CD4-positive, alpha-beta T cell (primary cell): ENCODE results near the gene RWDD1. TPM values are rescaled to one million over a fixed set of nuclear protein-coding genes. Genes with fewer than 3 reads are reported as not detected.

Experiments used
- ATAC-seq: fragments of 200-7000 bp; cut with Tn5 transposase; one replicate; pipeline ENCODE4 v1.10.0; 2022; ENCODE audit warnings: mild to moderate bottlenecking; ENCODE audit not compliant: poor library complexity
- CTCF ChIA-PET: fragments of 350-600 bp; sonication (Branson Sonifier 250); formaldehyde crosslinking; loops from one replicate; lab custom pipeline; 2021; ENCODE audit warnings: antibody characterized with exemption, inconsistent platforms; lab: Charles Lee
- POLR2A ChIA-PET: fragments of 350-600 bp; sonication (Branson Sonifier 250); formaldehyde crosslinking; loops from one replicate; lab custom pipeline; 2021; ENCODE audit warnings: antibody characterized with exemption, inconsistent platforms; lab: Charles Lee
- DNase-seq, 14 experiments: peaks; one replicate each; pipeline ENCODE4 v3.0.0-alpha.2; 2013 to 2020; ENCODE audit warnings: mixed read lengths in 2 of 14
- H3K27ac ChIP-seq, 2 donors: one replicate each; pipeline versions ENCODE4 v1.5.1 to v1.7.0; 2013; ENCODE audit warnings: low read length in 2 of 2, low read depth in 1 of 2, mild to moderate bottlenecking in 1 of 2
- H3K27me3 ChIP-seq, 2 experiments: 1 replicate in 1 of 2; 2 replicates in 1 of 2; pipeline versions ENCODE4 v1.6.1 to v1.7.0; 2013; ENCODE audit warnings: low read length in 2 of 2, control low read depth in 1 of 2, mild to moderate bottlenecking in 1 of 2, moderate library complexity in 1 of 2; ENCODE audit not compliant: insufficient read depth in 2 of 2, control insufficient read depth in 1 of 2
- H3K36me3 ChIP-seq: one replicate; pipeline ENCODE4 v1.6.1; 2013; ENCODE audit warnings: low read length, control low read depth; ENCODE audit not compliant: insufficient read depth
- H3K4me1 ChIP-seq: one replicate; pipeline ENCODE4 v1.6.1; 2013; ENCODE audit warnings: low read length, control low read depth; ENCODE audit not compliant: insufficient read depth
- H3K4me3 ChIP-seq: one replicate; pipeline ENCODE4 v1.5.1; 2013; ENCODE audit warnings: mild to moderate bottlenecking, low read length, moderate library complexity
- H3K9me3 ChIP-seq, 2 experiments: 1 replicate in 1 of 2; 2 replicates in 1 of 2; pipeline versions ENCODE4 v1.6.1 to v1.7.0; 2013; ENCODE audit warnings: low read length in 2 of 2, mild to moderate bottlenecking in 2 of 2, control low read depth in 1 of 2, moderate library complexity in 1 of 2; ENCODE audit not compliant: control insufficient read depth in 1 of 2, insufficient read depth in 1 of 2
- H3K27ac Mint-ChIP-seq: one replicate; pipeline ENCODE4 v1.8.0; 2020; ENCODE audit warnings: mixed read lengths
- H3K27me3 Mint-ChIP-seq: one replicate; pipeline ENCODE4 v1.8.0; 2021; ENCODE audit warnings: mixed read lengths
- H3K36me3 Mint-ChIP-seq: one replicate; pipeline ENCODE4 v1.8.0; 2021; ENCODE audit warnings: low read depth, mixed read lengths
- H3K4me1 Mint-ChIP-seq: one replicate; pipeline ENCODE4 v1.8.0; 2021; ENCODE audit warnings: low read depth, mixed read lengths
- H3K4me3 Mint-ChIP-seq: one replicate; pipeline ENCODE4 v1.8.0; 2020; ENCODE audit warnings: mild to moderate bottlenecking, mixed read lengths
- H3K9me3 Mint-ChIP-seq: one replicate; pipeline ENCODE4 v1.8.0; 2020; ENCODE audit warnings: mixed read lengths
- intact Hi-C, 2 experiments: fragments of 100-400 bp; cut with DNase I in 1 of 2; cut with micrococcal nuclease in 1 of 2; formaldehyde crosslinking; loops; one replicate each; pipeline versions ENCODE4 v1.15.1 to v1.9.0; 2023 to 2025; cut with DNase I, micrococcal nuclease
- total RNA-seq, 174 experiments: library from RNA in 2 of 174; stranded (reverse) in 2 of 174; gene quantifications; one replicate each; pipeline ENCODE4 v1.2.3 and lab custom pipeline; 2021 to 2026
- TF ChIP-seq, protein P1 (sequence below): fragments of 200-600 bp; IDR thresholded peaks from one replicate; pipeline ENCODE4 v1.8.0; 2022; ENCODE audit warnings: antibody characterized with exemption, mild to moderate bottlenecking

Gene RWDD1
- total RNA-seq, 2 experiments from 2014 or later, result 60.3 to 60.5 TPM

DNA sequence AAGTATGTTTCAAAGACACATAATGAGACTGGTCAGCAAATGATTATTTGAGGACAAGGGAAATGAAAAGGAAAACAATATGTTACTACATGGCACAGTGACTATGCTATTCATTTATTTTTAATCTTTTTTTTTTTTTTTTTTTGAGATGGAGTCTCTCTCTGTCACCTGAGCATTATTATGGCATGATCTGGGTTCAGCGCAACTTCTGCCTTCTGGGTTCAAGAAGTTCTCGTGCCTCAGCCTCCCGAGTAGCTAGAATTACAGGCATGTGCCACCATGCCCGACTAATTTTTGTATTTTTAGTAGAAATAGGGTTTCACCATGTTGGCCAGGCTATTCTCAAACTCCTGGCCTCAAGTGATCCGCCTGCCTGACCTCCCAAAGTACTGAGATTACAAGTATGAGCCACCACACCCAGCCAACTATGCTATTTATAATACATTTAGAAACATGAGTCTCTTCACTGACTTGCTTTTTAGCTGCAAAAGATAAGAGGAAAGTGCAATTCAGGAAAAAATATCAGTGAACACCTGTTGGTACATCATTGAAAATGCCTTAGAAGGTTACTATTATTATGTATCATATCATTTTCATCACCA is 14.4 kb upstream of the RWDD1 start:
- peaks cover 3 to 6% of the 10 kb centered on the region in 2 experiments for H3K27me3 ChIP-seq
- H3K9me3 ChIP-seq, result no peaks in the 10 kb centered on the region
- no peaks in the 10 kb centered on the region for H3K36me3 ChIP-seq
- no peaks in the 10 kb centered on the region for H3K4me1 ChIP-seq
- ChIA-PET POLR2A (no interaction called here), CTCF (no interaction called here)
- H3K4me3 ChIP-seq, result no peak overlapping the region
- DNase-seq, result no peak
- TF ChIP-seq, protein P1, sequence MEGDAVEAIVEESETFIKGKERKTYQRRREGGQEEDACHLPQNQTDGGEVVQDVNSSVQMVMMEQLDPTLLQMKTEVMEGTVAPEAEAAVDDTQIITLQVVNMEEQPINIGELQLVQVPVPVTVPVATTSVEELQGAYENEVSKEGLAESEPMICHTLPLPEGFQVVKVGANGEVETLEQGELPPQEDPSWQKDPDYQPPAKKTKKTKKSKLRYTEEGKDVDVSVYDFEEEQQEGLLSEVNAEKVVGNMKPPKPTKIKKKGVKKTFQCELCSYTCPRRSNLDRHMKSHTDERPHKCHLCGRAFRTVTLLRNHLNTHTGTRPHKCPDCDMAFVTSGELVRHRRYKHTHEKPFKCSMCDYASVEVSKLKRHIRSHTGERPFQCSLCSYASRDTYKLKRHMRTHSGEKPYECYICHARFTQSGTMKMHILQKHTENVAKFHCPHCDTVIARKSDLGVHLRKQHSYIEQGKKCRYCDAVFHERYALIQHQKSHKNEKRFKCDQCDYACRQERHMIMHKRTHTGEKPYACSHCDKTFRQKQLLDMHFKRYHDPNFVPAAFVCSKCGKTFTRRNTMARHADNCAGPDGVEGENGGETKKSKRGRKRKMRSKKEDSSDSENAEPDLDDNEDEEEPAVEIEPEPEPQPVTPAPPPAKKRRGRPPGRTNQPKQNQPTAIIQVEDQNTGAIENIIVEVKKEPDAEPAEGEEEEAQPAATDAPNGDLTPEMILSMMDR, result no peak
- no peak overlapping the region for H3K4me3 Mint-ChIP-seq
- no peaks in the 10 kb centered on the region for H3K9me3 Mint-ChIP-seq
- H3K27ac ChIP-seq, result no peak overlapping the region
- peaks cover 19% of the 10 kb centered on the region for H3K27me3 Mint-ChIP-seq
- H3K27ac Mint-ChIP-seq, result no peak overlapping the region
- H3K36me3 Mint-ChIP-seq, result no peaks in the 10 kb centered on the region
- no peaks in the 10 kb centered on the region for H3K4me1 Mint-ChIP-seq
- intact Hi-C loops, result no loop called here
- no peak for ATAC-seq

DNA sequence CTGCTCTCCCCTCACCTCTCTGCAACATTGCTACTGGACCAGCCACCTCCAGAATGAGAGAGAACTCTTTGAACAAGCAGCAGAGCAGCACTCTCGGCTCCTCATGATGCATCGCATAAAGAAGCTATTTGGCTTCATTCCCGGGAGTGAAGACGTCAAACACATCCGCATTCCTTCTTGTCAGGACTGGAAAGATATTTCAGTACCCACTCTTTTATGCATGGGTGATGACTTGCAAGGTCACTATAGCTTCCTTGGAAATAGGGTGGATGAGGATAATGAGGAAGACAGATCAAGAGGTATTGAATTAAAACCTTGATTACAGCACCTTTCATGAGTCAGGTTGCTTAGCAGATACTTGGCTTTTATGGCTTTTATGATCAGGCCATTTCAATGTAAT is 13.4 kb upstream of the RWDD1 start:
- intact Hi-C loops, result no loop called here
- CTCF ChIA-PET, result no interaction called here

DNA sequence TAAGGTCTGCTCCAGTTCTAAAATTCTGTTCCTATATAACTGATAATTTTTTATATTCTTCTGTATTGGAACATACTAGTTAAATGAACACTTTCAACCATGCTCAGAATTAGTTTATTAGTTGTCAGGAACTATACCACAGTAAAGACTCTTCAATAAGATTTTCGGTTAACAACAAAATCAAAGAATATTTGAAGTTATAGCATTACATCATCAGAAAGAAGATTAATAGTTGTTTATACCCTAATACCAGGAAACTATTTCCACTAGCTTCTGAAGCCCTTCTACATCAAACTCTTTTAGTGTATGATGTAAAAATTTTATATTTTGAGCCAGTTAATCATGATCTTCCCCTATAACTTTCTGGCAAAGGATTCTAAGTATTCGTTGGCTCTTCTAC is 11.2 kb upstream of the RWDD1 start:
- intact Hi-C loops, result loop anchor here in 1 of 2 experiments (10.0 kb wide), 1 partner anchor 1115 kb away; the partner anchor contains the start of gene NUS1
- H3K9me3 Mint-ChIP-seq, result no peaks in the 10 kb centered on the region
- H3K4me1 Mint-ChIP-seq, result no peaks in the 10 kb centered on the region
- ChIA-PET POLR2A (interaction anchor here (0.6 to 2.6 kb wide), 3 partner anchors 11 to 280 kb away, joined by 3 to 14 read pairs (median 3); partner anchors contain the start of genes RWDD1 and TSPYL1), CTCF (interaction anchor here (0.5 to 2.0 kb wide), 8 partner anchors 11 to 292 kb away, joined by 3 to 11 read pairs (median 3); partner anchors contain the start of genes RWDD1 and ZUP1)
- H3K36me3 Mint-ChIP-seq, result no peaks in the 10 kb centered on the region
- DNase-seq (no peak), ATAC-seq (no peak)
- no peak overlapping the region for H3K4me3 ChIP-seq
- no peak overlapping the region for H3K4me3 Mint-ChIP-seq
- peaks cover 0 to 10% of the 10 kb centered on the region in 2 experiments for H3K27me3 ChIP-seq
- no peak overlapping the region for H3K27ac ChIP-seq
- no peaks in the 10 kb centered on the region for H3K36me3 ChIP-seq
- H3K9me3 ChIP-seq, result no peaks in the 10 kb centered on the region
- H3K4me1 ChIP-seq, result peaks cover 5% of the 10 kb centered on the region
- peaks cover 10% of the 10 kb centered on the region for H3K27me3 Mint-ChIP-seq
- TF ChIP-seq, protein P1, result no peak
- H3K27ac Mint-ChIP-seq, result no peak overlapping the region

More for the DNA sequence above, 13.4 kb upstream of the RWDD1 start:
- no peaks in the 10 kb centered on the region for H3K36me3 Mint-ChIP-seq
- no peak overlapping the region for H3K4me3 ChIP-seq
- H3K36me3 ChIP-seq, result no peaks in the 10 kb centered on the region
- no peak overlapping the region for H3K27ac Mint-ChIP-seq
- H3K27me3 Mint-ChIP-seq, result peaks cover 15% of the 10 kb centered on the region
- H3K27me3 ChIP-seq, result peaks cover 3 to 6% of the 10 kb centered on the region in 2 experiments
- H3K4me1 ChIP-seq, result no peaks in the 10 kb centered on the region
- TF ChIP-seq, protein P1, result no peak
- no peak for DNase-seq
- H3K9me3 Mint-ChIP-seq, result no peaks in the 10 kb centered on the region
- ATAC-seq, result no peak
- H3K4me3 Mint-ChIP-seq, result no peak overlapping the region
- POLR2A ChIA-PET, result no interaction called here
- no peak overlapping the region for H3K27ac ChIP-seq
- H3K9me3 ChIP-seq, result no peaks in the 10 kb centered on the region
- no peaks in the 10 kb centered on the region for H3K4me1 Mint-ChIP-seq
